H1 (cell line): ENCODE results near the gene IL23A. TPM values are rescaled to one million over a fixed set of nuclear protein-coding genes. Genes with fewer than 3 reads are reported as not detected.

ENCODE experiments used
- CBX8 ChIP-seq: fragments of 300-800, 300-1000 bp; sonication (generic); IDR thresholded peaks from 2 replicates; pipeline ENCODE4 v1.7.1; 2016; ENCODE audit warnings: low read depth, low read length, borderline replicate concordance
- CHD7 ChIP-seq: fragments of 300-600 bp; sonication (generic); IDR thresholded peaks from 2 replicates; pipeline ENCODE4 v1.7.1; 2012; ENCODE audit warnings: low read length, moderate library complexity, mild to moderate bottlenecking, inconsistent platforms; ENCODE audit not compliant: insufficient replicate concordance
- EP300 ChIP-seq, 2 experiments: IDR thresholded peaks; 1 replicate in 1 of 2; 2 replicates in 1 of 2; pipeline ENCODE4 v1.6.1; 2011 to 2012; ENCODE audit warnings: low read depth in 2 of 2, low read length in 2 of 2, mild to moderate bottlenecking in 2 of 2, borderline replicate concordance in 1 of 2, inconsistent platforms in 1 of 2, moderate library complexity in 1 of 2
- EZH2 ChIP-seq: fragments of 200-600 bp; sonication (generic); IDR thresholded peaks from 2 replicates; pipeline ENCODE4 v1.7.1; 2012; ENCODE audit warnings: low read depth, mild to moderate bottlenecking, moderate library complexity, low read length, inconsistent platforms; ENCODE audit not compliant: severe bottlenecking
- GABPA ChIP-seq: IDR thresholded peaks from 2 replicates; pipeline ENCODE4 v1.6.1; 2011; ENCODE audit warnings: mild to moderate bottlenecking, low read length, moderate library complexity, borderline replicate concordance; ENCODE audit not compliant: insufficient read depth
- MAFK ChIP-seq: IDR thresholded peaks from 2 replicates; pipeline ENCODE4 v1.6.1; 2012; ENCODE audit warnings: low read depth, mild to moderate bottlenecking, improper control_type of control experiment, low read length
- NRF1 ChIP-seq: IDR thresholded peaks from 2 replicates; pipeline ENCODE4 v1.6.1; 2011; ENCODE audit warnings: mild to moderate bottlenecking, low read depth, low read length, improper control_type of control experiment
- RXRA ChIP-seq: IDR thresholded peaks from 2 replicates; pipeline ENCODE4 v1.6.1; 2011; ENCODE audit warnings: low read depth, mild to moderate bottlenecking, low read length, moderate library complexity; ENCODE audit not compliant: insufficient read depth
- TEAD4 ChIP-seq: IDR thresholded peaks from 2 replicates; pipeline ENCODE4 v1.6.1; 2012; ENCODE audit warnings: low read depth, low read length, inconsistent platforms, mixed read lengths
- polyA plus RNA-seq, 7 experiments: library from polyadenylated mRNA; depleted of rRNA in 3 of 7; stranded (reverse) in 5 of 7; unstranded in 2 of 7; fragments of >200 nt in 5 of 7; fragments of 200-250 nt in 2 of 7; gene quantifications; 1 replicate in 5 of 7; 2 replicates in 1 of 7; 4 replicates in 1 of 7; pipeline versions ENCODE4 v1.2.1 to v1.2.3, GENCODE V29; 2011 to 2013; ENCODE audit warnings: missing spikeins in 2 of 7, mixed read lengths in 2 of 7
- total RNA-seq: library from RNA; stranded (reverse); fragmentation: NEBNext Ultra II Directional; extraction: Animal tissue kit (Norgen Biotek cat#: 25700); gene quantifications from 2 replicates; pipeline ENCODE4 v1.2.1, GENCODE V29; 2021

IL23A gene
- total and polyA plus RNA-seq, 2 of the 8 experiments (the other 6 are each of a cell fraction or from before 2014, with no cell fraction given), result 2.3 to 3.6 TPM

- TF ChIP-seq CHD7, result no peak
- no peak for TF ChIP-seq TEAD4
- no peak for TF ChIP-seq RXRA
- TF ChIP-seq NRF1, result no peak
- no peak for TF ChIP-seq MAFK
- no peak for TF ChIP-seq EP300 (IDR thresholded peaks at IDR 0.05; ENCODE audit: borderline replicate concordance in 1 of 2, low read depth in 2 of 2, low read length in 2 of 2)
- no peak for TF ChIP-seq EZH2
- TF ChIP-seq GABPA, result no peak
- no peak for TF ChIP-seq CBX8
These were observed 39.9 kb upstream of the IL23A start (continued) for GRCh38 chr12:56298828-56299227.
